Hematopoietic multipotent progenitor cell treated with erythropoietin and hydrocortisone succinate and interleukin-3 and kit ligand, for 4 days (in vitro differentiated cells): Measurements from ENCODE around the gene FAS.

Source experiments
- DNase-seq: peaks from one replicate; pipeline ENCODE4 v3.0.0-alpha.2; 2015

The FAS gene

GRCh38 chr10:88971221-88972061, 19.2 kb upstream of the FAS start:
- DNase-seq = no peak

GRCh38 chr10:88974012-88974411, 16.6 kb upstream of the FAS start:
- DNase-seq = no peak

GRCh38 chr10:88974446-88975376, 15.9 kb upstream of the FAS start:
- peak; percentile 58 for DNase-seq

DNA sequence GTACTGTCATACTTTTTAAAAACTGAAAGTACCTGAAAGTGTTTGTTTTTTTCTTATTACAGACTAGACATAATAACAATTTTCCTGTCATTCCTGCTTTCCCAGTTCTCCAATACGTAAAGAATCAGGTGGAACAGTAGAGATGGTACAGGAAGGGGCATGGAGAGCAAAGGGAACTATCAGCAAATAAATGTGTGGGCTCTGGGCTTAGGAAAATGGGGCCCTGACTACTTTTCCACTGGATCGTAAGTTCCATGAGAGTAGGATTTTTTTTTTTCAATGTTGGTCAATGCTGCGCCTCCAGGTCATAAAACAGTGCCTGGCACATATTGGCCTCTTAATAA, 15.2 kb upstream of the FAS start:
- no peak for DNase-seq

DNA sequence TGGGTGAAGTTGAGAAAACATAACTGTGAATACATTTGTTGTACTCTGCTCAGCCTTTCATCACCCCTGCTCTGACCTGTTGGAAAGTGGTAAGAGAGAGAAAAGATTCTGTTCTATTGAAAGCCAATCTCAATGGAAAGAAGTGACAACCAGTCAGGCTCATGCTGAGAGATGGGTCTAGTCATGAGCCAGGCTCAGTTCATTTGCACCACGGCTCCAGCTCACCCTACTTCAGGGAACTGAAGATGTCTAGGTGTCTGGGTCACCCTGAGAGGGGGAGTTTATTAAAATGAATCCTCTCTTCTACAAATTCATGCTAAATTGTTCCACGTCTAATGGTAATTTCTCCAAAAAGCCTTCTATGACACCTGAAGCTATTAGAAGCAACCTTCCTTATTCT, 12.1 kb upstream of the FAS start:
- no peak for DNase-seq

DNA sequence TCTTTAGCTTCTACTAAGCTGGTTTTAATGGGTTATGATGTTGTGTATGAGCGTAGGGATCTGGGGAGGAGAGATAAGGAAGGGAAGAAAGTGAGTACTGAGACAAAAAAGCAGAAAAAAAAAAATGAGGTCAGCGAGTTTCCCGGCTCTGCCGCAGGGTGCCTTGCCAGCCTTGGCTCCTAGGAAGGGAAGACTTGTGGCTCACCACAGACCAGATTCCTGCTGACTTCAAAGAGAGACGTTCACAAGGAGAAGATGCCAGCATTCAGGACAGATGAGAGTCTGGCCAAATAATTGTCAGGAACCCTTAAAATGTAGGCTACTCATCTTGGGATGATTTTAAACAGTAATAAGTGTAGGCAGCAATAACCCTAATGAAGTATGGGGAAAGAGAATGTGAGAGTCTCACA, 11.4 kb upstream of the FAS start:
- peak; percentile 85 for DNase-seq

DNA sequence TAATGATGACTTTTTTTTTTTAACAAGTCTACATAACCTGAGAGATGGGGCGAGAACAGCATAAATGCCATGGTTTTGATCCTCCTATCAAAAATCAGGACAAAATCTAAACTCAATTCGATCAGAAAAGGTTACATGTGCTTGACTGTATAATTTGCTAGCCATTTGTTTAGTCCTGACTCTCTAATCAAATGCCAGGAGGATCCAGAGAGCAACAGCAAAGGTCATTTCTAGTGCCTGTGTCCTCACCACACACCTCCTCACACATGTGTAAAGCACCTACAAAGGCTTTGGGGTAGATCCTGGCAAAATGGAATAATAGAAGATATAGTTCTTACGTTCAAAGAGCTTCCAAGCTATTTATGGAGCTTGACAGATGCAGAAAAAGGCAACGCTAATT, 11.0 kb upstream of the FAS start:
- DNase-seq = no peak

DNA sequence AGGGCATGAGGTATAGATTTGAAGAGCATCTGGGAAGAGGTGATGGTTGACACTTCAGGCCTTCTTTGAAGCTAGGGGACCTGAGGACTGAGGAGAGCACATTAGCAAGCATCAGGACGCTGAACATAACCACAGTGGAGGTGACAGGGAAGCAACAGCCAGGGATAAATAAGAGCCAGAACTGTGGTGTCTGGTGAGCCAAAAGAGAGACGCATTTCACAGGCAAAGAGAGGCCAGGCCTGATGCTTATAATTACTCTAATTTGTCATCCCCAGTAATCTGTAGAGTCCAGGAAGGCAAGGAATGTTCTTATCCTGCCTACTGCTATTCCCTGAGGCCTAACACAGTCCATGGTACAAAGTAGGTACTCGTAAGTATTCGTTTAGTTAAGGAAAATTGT, 10.4 kb upstream of the FAS start:
- no peak for DNase-seq

- no peak for DNase-seq
These were observed 9.8 kb upstream of the FAS start for GRCh38 chr10:88980800-88981199.

GRCh38 chr10:88981435-88981834, 9.2 kb upstream of the FAS start:
- no peak for DNase-seq

DNA sequence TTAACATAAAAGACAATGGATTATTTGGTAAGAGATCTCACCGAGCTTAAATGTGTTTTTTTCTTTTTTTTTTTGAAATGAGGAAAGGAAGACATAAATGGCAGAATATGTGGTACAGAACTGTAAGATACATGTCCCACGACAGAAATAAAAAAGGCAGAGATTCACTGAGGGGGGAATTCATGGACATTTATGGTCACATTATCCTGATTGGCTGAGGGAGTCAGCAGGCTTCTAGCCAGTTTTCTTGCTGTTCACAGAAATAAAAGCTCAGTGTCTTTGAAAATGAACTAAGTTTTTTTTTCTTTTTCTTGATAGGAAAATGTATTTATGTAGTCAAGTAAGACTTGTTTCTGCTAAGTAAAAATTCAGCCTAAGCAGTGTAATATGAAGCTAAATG, 8.2 kb upstream of the FAS start:
- no peak for DNase-seq

DNA sequence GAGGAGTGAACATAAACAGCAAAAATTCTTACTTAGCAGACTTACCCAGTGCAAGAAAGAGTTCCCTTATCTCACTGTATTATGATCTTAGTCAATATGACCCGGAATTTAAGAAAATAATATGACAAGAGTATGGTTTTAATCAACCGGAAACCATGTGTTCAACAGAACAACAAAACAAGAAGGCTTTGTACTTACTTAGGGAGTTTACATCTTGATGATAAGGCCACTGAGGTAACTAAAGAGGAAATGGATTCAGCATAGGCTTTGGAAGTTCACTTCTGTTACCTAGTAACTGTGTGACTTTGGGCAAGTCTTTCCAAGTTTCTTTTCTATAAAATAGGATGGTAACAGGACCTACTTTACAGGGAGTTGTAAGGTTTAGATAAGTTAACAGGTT, 7.4 kb upstream of the FAS start:
- DNase-seq = peak; percentile 41

GRCh38 chr10:88983939-88984338, 6.7 kb upstream of the FAS start:
- no peak for DNase-seq

DNA sequence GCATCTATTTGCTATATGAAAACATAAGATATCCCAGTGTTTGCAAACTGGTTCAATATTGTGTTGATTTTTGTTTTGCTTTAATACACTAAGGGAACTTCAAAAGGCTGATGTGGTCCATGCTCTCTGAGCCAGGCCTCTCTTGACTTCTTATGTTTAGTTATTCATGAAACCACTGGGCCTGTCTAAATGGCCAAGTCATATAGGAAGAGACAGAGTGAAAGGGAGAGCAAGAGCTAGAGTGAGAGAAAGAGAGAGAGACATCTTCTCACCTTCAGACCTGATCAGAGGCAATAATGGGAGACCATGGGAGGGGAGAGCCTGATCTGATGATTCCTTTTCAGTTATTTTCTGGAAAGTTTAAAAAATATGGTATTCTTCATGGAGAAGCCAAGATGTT, 6.1 kb upstream of the FAS start:
- no peak for DNase-seq

DNA sequence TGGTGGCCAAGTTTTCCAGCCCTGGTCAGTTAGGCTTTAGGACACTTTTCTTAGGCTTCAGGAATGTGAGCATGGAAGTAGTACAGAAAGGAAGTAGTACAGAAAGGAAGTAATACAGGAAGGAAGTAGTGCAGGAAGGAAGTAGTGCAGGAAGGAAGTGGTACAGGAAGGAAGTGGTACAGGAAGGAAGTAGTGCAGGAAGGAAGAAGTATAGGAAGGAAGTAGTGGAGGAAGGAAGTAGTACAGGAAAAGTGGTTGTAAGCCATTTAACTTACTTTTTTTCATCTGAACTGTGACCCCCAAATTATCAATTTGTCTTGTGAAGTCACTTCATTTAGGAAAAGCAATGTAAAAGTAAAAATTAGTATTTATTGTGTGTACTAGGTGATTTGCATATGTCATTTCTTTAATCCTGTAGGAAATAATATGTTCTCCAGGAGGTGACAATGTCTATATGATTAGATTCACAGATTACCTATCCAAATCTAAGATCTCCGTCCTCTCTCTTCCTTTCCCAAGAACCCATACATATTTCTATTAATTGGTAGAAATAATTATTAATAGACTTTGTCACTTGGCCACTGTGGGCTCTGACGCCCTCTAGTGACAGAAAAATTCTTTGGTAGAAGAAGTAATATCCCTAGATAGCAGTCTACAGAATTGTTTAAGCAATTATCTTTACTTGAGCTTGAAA, 3.9 kb upstream of the FAS start:
- DNase-seq = peak; percentile 82

DNA sequence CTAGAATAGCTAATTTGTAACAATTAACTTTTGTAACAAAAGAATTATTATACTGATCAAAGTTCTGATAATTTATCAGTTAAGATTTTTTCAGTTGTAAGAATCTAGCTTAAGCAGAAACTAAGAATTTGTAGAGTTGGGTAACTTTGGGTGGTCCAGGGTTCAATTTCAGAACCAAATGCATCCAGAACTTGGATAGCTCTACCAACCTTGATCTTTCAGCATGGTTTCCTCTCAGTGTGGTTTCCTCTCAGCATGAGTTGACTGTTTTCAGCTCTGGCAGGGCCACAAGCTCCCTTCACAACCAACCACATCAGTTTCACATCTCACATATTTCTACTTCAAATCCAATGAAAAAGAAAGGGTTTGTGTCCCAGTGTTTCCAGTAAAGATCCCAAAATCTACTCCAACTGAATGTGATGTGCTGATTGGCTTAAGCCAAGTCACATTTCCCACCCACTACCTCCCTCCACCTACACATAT, 3.3 kb upstream of the FAS start:
- peak; percentile 55 for DNase-seq

DNA sequence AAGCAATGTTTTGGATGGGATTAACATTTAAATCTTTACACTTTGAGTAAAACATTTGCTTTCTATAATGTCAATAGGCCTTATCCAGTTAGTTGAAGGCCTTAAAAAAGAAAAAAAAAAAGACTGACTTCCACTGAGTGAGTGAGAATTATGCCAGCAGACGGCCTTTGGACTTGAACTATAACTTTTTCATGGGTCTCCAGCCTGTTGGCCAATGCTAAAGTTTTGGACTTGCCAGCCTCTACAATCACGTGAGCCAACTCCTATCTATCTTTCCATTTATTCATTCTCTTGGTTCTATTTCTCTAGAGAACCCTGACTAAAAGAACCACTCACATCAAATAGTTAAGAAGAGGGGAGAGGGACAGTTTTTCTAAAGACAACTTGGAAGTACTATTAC, 2.8 kb upstream of the FAS start:
- no peak for DNase-seq

DNA sequence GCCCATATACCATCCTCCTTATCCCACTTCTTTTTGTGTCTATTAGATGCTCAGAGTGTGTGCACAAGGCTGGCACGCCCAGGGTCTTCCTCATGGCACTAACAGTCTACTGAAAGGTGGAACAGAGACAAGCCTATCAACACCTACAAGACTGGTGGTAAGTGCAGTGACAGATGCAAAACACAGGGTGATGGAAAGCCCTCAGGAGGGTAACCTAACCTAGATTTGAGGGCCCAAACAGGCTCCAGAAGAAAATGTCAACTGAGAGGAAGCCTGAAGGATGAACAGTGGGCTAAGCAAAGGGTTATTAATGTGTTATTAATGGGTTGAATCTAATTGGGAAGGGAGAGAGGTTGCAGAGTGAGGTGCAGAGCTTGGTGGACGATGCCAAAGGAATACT, 1.2 kb upstream of the FAS start:
- no peak for DNase-seq

DNA sequence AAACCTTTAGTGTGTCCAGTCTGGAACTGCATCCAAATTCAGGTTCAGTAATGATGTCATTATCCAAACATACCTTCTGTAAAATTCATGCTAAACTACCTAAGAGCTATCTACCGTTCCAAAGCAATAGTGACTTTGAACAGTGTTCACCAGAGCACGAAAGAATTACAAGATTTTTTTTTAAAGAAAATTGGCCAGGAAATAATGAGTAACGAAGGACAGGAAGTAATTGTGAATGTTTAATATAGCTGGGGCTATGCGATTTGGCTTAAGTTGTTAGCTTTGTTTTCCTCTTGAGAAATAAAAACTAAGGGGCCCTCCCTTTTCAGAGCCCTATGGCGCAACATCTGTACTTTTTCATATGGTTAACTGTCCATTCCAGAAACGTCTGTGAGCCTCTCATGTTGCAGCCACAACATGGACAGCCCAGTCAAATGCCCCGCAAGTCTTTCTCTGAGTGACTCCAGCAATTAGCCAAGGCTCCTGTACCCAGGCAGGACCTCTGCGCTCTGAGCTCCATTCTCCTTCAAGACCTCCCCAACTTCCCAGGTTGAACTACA, 694 bp upstream of the FAS start:
- DNase-seq = peak; percentile 75

DNA sequence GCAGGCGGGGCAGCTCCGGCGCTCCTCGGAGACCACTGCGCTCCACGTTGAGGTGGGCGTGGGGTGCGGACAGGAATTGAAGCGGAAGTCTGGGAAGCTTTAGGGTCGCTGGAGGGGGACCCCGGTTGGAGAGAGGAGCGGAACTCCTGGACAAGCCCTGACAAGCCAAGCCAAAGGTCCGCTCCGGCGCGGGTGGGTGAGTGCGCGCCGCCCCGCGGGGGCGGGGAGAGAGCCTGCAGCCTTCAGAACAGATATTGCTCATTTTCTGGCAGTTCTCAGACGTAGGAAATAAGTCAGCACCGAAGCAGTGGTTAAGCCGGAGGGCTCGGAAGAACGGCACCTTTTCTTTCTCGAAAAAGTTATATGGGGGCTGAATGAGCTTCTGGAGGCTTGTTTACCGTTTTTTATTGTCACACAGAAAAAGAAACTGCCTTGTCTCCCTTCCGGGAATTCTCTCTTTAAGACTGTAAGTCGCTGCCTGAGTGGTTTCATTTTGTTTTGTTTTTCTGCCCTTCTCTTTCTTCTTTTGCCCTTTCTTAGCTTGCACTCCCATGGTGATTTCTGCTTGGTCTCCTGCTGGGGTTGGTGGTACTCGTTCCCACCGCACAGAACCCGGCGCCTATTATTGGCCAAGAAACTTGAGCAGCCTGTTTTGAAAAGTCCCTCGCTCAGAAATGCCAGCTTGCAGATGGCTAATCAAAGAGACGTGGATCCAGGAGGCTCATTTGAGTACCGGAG, 732 bp downstream of the FAS start:
- DNase-seq = peak; percentile 78

- DNase-seq = peak; percentile 78
These were observed 1.3 kb downstream of the FAS start for GRCh38 chr10:88991899-88992320.

DNA sequence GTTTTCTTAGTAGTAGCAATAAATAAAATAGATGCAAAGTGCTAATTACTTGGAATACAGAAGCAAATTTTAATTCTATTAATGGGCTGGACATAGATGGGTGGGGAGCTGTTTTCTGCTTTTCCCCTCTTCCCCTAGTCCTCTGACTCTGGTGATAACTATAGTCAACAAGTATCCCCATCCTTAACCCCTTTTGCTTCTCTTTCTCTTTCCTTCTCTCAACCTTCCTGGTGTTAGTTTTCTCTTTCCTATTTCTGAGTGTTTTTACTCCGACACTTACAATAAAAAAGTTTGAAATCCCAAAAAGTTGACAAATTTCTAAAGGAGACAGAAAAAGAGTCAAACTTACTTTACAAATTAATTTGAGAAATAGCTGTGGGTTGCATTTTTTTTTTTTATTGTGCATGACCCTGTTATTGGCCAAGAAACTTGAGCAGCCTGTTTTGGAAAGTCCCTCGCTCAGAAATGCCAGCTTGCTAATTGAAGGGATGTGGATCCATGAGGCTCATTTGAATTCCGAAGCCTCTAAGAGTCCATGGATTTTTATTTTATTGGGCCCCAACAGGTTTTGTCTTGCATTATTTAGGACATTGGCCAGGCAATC, 2.4 kb downstream of the FAS start:
- DNase-seq = no peak
